Progenitor cell of endocrine pancreas (in vitro differentiated cells): Measurements from ENCODE around the gene IPO11. TPM values are rescaled to one million over a fixed set of nuclear protein-coding genes. Genes with fewer than 3 reads are reported as not detected.
A peak's percentile ranks its signal among the peaks of the same experiment; 100 is the strongest.

Source experiments
- DNase-seq: peaks from one replicate; pipeline ENCODE4 v3.0.0; 2021; ENCODE audit warnings: low spot score; ENCODE audit not compliant: unreplicated experiment
- H3K27ac Mint-ChIP-seq: 2 replicates; pipeline ENCODE4 v1.8.0; 2021; ENCODE audit warnings: mild to moderate bottlenecking, moderate library complexity, mixed read lengths
- H3K27me3 Mint-ChIP-seq: 2 replicates; pipeline ENCODE4 v1.8.0; 2021; ENCODE audit warnings: mixed read lengths
- H3K36me3 Mint-ChIP-seq: 2 replicates; pipeline ENCODE4 v1.8.0; 2022; ENCODE audit warnings: mixed read lengths; ENCODE audit not compliant: insufficient read depth
- H3K4me1 Mint-ChIP-seq: 2 replicates; pipeline ENCODE4 v1.8.0; 2021; ENCODE audit warnings: low read depth, mixed read lengths
- H3K4me3 Mint-ChIP-seq: 2 replicates; pipeline ENCODE4 v1.8.0; 2021; ENCODE audit warnings: low read depth, mild to moderate bottlenecking, moderate library complexity, mixed read lengths
- H3K9me3 Mint-ChIP-seq: 2 replicates; pipeline ENCODE4 v1.8.0; 2021; ENCODE audit warnings: low read depth, mixed read lengths
- CTCF ChIP-seq: fragments of 200-600 bp; sonication (generic); IDR thresholded peaks from one replicate; pipeline ENCODE4 v1.5.0; 2021; ENCODE audit warnings: antibody characterized with exemption, mild to moderate bottlenecking; ENCODE audit not compliant: unreplicated experiment
- total RNA-seq: library from RNA; stranded (reverse); gene quantifications from 2 replicates; pipeline ENCODE4 v1.2.1, GENCODE V29; 2021

The IPO11 gene
- total RNA-seq, 1 donor from 2014 or later: 32.7 TPM

- Mint-ChIP-seq H3K27me3 (no peaks in the 10 kb centered on the region), H3K36me3 (peaks cover 8% of the 10 kb centered on the region), H3K9me3 (no peaks in the 10 kb centered on the region), H3K4me3 (no peak overlapping the region), H3K4me1 (peaks cover 11% of the 10 kb centered on the region), H3K27ac (no peak overlapping the region)
- no peak for TF ChIP-seq CTCF
- no peak for DNase-seq
Measured at GRCh38 chr5:62448528-62448927, 36.0 kb downstream of the IPO11 start.

- peaks cover 14% of the 10 kb centered on the region for H3K36me3 Mint-ChIP-seq
- H3K4me3 Mint-ChIP-seq: no peak overlapping the region
- TF ChIP-seq CTCF: no peak
Measured at GRCh38 chr5:62450259-62450658, 37.7 kb downstream of the IPO11 start.

GRCh38 chr5:62457071-62457470 is 44.5 kb downstream of the IPO11 start:
- TF ChIP-seq CTCF: no peak
- Mint-ChIP-seq H3K4me1 (peaks cover 7% of the 10 kb centered on the region), H3K36me3 (peaks cover 12% of the 10 kb centered on the region), H3K4me3 (no peak overlapping the region), H3K9me3 (no peaks in the 10 kb centered on the region), H3K27me3 (no peaks in the 10 kb centered on the region), H3K27ac (no peak overlapping the region)
- DNase-seq: no peak

More at GRCh38 chr5:62450259-62450658, 37.7 kb downstream of the IPO11 start:
- Mint-ChIP-seq H3K4me1 (peaks cover 11% of the 10 kb centered on the region), H3K27ac (no peak overlapping the region), H3K9me3 (no peaks in the 10 kb centered on the region), H3K27me3 (no peaks in the 10 kb centered on the region)
- DNase-seq: no peak

GRCh38 chr5:62460578-62460983 is 48.0 kb downstream of the IPO11 start:
- no peak overlapping the region for H3K27ac Mint-ChIP-seq

GRCh38 chr5:62461561-62461960 is 49.0 kb downstream of the IPO11 start:
- Mint-ChIP-seq H3K27me3 (no peaks in the 10 kb centered on the region), H3K36me3 (no peaks in the 10 kb centered on the region), H3K4me3 (no peak overlapping the region), H3K9me3 (no peaks in the 10 kb centered on the region), H3K27ac (no peak overlapping the region), H3K4me1 (peaks cover 10% of the 10 kb centered on the region)
- no peak for TF ChIP-seq CTCF
- no peak for DNase-seq

More at GRCh38 chr5:62460578-62460983, 48.0 kb downstream of the IPO11 start:
- Mint-ChIP-seq H3K36me3 (no peaks in the 10 kb centered on the region), H3K4me1 (peaks cover 7% of the 10 kb centered on the region), H3K9me3 (no peaks in the 10 kb centered on the region), H3K27me3 (no peaks in the 10 kb centered on the region), H3K4me3 (no peak overlapping the region)
- no peak for DNase-seq
- peak; percentile 88 for TF ChIP-seq CTCF
